Left kidney (tissue), 2 donors: ENCODE measurements around the gene DBNL. TPM values are rescaled to one million over a fixed set of nuclear protein-coding genes. Genes with fewer than 3 reads are reported as not detected.

Source experiments
- DNase-seq: peaks from one replicate; pipeline ENCODE4 v3.0.0-alpha.2; 2013
- polyA plus RNA-seq: library from polyadenylated mRNA; unstranded; fragments of 120-200 nt; gene quantifications from one replicate; pipeline ENCODE4 v1.2.1, GENCODE V29; 2013; ENCODE audit not compliant: insufficient read length

The DBNL gene
- polyA plus RNA-seq, 1 donor, result 60.1 TPM

DNA sequence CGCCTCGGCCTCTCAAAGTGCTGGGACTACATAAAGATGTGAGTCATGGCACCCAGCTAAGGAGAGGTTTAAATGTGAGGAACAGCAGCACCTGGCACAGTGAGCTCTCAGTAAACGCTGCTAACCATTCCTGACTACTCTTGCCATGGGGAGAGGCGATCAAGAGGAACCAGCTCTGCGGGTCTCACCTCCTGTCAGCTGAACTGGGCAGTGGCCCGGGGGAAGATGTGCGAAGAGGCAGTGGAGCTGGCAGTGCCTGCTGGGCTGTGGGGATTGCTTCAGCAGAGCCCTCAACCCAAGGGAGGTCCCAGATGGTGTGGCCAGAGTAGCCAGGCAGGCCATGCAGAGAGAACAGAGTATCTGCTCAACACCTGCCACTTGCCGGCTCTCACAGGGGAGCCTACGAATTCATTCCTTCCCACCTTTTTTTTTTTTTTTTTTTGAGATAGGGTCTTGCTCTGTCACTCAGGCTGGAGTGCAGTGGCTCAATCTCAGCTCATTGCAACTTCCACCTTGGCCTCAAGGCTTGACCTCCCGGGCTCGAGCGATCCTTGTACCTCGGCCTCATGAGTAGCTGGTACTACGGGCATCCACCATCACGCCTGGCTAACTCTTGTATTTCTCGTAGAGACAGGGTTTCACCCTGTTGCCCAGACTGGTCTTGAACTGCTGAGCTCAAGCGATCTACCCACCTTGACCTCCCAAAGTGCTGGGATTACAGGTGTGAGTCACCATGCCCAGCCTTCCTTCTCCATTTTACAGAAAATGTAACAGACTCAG, 31.0 kb downstream of the DBNL start:
- no peak for DNase-seq

DNA sequence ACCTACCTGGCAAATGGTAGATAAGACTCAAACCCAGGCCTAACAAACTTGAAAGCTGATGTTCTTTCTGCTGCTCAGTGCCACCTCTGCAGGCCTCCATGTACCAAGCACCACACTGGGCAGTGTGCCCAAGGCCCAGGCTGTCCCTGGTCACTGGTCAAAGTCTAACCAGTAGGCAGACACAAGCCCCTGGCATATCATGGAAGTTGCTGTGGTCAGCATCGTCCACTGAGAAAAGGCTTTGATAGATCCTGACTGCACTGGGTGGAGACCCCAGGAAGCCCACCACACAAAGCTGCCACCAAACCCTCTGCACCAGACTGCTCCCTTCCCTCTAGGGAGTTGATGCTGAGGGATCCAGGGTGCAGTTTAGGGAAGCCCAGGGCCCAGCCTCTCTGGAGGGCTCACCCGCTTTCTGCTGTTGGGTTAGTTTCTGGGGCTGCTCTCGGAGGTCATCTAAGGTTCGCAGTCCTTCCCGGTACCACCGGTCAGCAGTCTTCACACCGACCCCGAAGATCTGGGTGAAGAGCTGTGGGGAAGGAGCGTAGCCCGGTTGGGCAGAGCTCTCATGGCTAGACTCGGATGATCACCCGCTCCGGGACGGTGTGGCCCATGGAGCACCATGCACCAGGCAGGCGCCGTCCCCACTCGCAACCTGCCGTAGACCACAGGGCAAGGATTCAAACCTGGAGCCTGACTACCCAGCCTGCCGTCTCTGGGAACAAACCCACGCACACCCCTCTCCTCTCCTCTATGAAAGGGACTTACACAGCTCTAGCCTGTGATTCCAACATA, 31.8 kb downstream of the DBNL start:
- DNase-seq, result no peak

DNA sequence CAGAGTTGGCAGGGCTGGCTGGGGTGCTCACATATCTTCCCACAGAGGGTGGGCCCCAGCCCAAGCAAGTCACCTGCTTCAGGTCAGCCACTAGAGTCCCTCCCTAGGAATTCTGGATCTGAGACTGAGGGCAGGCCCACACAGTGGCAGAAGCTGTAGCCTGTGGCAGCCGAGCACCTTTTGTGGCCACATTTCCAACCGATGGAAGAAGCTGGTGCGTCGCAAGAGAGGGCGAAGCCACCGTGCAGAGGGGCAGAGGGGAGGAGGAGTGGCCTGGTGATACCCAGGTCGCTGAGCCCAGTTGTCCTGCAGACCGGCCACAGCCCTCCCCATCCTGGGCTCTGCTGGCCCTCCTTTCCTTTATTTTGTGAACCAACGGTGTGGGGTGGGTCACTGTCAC, 32.6 kb downstream of the DBNL start:
- no peak for DNase-seq

DNA sequence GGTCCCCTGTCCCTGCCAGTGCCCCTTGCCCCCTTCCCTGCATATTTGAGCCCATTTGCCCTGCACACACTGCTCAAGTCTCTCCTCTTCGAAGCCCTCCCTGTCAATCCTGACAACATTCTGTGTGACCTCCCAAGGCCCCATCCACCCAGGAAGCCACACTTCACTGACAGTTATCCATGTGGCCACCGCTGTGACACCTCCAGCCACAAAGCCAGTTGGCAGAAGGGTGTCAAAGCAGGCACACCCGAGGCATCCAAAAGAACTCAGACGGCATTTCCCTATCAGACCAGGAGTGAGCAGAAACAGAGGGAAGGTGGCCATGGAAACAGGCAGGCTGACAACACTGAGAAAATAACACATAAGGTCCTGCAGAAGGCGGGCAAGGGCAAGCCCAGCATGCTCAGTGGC, 33.2 kb downstream of the DBNL start:
- no peak for DNase-seq

DNA sequence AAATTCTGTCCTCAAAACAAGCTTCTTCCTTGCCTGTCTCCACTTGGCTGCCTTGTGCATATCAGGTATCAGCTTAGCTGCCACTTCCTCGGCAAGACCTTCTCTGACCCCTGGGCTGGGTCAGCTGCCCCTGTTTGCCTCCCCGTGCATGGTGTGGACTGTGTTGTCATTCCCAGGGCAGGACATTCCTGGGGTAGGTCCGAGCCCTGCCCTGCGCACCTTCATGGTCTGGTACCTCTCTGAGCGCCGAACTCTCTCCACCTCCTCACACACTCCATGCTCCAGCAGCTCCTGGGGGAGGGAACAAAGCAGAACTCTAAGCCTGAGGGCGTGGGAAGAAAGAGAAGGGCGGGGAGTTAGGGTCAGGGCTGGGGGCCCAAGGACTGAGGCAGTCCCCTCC, 34.0 kb downstream of the DBNL start:
- peak; percentile 59 for DNase-seq

DNA sequence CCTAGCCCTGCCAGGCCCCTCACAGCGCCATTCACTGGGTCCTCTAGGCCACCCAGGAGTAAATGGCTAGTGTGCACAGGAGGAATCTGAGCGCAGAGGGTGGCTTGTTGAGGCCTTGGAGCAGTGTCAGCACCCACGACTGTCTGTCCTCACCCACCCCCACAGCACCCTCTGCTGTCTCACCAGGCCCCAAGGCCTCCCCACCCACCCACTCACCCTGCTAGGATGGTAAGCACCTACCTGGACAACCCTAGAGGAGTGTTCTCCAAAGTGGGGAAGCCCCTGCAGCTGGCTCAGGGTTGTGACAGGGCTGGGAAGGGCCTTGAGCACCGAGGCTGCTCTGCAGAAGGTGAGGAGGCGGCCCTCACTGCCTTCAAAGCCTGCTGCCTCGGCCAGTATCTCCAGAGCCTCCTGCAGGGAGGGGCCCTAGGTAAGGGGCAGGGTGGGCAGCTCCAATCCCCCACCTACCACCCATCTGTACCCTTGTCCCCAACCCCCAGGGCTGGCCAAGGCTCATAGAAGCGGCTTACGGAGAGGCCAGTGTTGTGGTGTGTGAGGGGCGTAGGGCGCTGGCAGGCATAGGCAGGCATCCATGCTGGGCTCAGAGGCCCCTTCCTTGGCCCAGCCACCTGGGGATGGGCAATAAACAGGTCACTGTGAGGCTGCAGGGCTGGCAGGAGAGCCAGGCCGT, 35.0 kb downstream of the DBNL start:
- no peak for DNase-seq

DNA sequence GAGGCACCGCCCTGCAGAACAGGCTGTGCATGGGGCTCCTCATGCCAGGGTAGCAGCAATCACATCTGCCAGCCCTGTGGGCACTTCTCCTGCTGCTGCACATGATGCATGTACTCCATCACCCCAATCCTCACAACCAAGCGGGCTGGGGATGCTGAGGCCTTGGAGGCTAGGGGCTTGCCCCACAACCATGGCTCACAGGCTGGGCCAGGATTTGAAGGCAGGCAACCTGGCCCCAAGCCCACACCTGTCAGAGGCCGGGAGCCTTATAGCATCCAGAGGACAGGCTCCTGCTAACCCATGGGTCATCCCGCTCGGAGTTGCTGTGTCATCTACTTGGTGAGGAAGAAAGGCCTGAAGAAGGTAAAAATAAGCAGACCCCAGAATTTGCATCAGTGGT, 35.6 kb downstream of the DBNL start:
- DNase-seq, result no peak

DNA sequence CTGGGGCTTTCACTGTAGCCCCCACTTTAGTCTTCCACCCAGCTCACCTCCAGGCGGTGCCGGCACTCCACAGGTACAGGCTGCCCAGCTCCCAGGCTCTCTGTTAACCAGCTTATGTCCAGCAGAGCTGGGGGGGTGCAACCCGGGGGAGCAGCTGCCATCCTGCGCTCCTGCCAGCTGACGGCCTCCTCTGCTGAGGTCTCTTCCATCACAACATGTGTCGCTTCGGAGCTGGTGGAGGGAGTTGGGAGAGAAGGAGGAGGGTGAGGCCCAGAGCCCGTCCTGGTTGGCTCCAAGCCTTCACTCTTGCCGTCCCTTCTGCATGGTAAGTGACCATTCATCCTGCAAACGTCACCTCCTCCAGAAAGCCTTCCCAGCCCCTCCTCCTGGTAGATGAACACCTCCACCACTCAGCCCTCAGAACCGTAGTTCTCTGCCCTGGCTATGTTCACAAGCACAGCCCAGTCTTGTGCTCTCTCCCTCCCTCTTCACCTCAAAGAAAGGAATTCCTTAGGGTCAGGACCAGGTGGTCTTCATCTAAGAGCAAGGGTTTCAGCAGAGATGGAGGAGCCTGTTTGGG, 36.3 kb downstream of the DBNL start:
- no peak for DNase-seq

DNA sequence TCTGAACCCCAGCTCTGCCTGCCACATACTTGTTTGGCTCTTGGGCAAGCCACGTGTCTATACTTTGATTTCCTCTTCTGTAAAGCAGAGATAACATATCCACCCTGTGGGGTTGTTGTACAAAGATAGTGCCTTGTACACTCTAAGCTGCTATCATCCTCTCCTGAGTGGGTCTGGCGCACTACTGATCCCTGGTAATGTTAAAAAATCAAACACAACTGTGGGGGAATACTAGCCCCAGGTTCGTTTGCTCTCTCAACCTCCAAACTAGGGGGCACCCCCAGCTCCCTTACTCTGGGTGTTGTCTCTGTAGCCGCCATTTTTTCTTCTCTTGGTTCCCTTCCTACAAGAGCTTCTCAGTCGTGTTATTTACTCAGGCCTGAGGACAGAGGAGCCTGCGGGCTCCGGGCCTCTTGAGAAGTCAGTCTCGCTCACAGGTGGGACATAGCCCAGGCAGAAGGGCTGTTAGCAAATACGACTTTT, 36.8 kb downstream of the DBNL start:
- no peak for DNase-seq

DNA sequence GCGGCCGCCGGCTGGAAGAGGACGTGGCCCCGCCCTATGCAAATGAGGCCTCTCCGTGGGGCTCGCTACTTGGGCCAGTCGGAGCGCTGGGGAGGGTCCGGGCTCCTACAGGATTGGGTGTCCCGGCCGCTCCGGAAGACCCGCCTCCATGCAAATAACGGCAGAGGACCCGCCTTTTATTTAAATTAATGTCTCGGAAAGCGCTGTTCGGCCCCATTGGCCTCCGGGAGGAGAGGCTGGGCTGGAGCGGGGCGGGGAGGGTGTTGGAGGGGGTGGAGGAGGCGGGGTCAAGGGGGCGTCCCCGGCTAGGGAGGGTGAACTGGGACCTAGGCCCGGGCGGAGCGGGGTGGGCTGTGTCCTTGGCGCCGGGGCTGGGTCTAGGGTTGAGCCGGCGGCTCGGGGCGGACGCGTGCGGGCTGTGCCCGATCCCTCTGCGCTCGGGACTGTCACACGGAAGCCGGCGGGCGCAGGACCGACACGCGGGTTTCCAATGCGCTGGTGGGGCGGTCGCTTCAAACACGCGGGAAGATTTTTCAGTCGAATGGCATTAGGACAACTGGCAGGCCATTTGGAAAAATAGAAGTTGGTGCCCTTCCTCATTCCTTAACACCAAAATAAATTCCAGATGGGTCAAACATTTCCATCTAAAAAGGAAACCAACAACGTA, 38.2 kb downstream of the DBNL start:
- DNase-seq, result peak; percentile 98

DNA sequence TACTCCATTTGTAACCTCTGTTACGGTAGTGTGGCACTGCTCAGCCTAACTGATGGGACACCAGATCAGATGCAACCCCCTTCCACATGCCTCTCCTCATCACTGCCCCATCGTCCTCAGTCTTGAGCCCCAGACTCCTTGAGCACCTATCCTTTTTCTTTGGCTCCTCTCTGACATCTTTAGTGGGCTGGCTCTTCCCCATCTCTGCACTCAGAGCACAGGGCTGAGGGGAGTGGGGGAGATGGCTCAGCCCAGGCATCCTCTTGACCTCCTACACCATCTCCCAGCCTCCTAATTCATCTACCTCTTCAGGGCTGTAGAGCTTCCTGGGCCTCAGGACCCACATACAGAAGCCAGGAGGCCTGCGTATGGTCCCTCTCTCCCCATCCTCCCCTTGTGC, 39.3 kb downstream of the DBNL start:
- DNase-seq, result no peak

DNA sequence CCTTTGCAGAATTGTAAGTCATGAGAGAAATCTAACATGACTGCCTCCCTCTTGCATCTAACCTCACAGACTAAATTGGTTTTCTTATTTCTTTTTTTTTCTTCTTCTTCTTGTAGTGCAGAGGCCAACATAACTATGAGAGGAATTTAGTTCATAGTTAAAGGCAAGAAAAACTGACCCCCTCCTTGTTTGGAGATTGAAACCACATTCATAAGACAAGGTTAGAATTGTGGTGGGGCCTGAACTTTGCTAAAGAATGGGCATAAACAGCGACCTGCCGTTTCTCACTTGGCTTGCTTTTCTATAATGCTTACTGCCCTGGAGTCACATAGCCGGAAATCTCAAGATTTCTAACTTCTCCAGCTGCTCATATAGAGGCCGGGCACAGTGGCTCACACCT, 40.2 kb downstream of the DBNL start:
- no peak for DNase-seq

DNA sequence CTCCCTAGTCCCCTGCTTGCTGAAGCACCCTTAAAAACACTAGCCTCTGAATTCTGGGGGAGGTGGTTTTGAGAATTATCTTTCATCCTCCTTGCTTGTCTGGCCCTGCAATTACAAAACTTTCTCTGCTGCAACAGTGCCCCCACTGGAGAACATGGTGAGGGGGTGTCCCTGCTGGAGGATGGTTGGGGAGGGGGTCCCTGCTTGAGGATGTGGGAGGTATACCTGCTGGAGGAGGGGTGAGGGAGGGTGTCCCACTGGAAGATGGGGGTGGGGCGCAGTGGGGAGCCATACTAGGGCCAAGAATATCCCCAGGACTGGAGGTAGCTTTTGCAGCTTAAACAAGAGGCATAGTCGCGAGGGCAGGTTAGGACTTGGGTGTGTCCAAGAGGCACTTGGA, 41.0 kb downstream of the DBNL start:
- no peak for DNase-seq

DNA sequence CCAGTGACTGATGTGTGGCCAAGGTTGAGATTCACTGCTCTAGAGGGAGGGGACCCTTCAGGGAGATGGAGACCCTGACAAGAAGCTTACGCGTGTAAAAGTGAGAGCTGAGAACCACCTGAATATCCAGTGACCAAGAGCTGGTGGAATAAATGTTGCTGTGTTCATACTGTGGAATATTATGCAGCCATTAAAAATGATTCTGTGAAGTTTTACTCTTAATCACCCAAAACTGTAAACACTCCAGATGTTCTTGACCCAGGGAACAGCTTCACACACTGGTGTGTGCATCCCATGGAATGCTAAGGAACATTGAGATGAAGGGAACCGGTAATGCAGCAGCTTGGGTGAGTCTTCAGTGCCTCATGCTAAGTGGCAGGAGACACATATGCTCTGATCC, 42.1 kb downstream of the DBNL start:
- DNase-seq, result no peak

DNA sequence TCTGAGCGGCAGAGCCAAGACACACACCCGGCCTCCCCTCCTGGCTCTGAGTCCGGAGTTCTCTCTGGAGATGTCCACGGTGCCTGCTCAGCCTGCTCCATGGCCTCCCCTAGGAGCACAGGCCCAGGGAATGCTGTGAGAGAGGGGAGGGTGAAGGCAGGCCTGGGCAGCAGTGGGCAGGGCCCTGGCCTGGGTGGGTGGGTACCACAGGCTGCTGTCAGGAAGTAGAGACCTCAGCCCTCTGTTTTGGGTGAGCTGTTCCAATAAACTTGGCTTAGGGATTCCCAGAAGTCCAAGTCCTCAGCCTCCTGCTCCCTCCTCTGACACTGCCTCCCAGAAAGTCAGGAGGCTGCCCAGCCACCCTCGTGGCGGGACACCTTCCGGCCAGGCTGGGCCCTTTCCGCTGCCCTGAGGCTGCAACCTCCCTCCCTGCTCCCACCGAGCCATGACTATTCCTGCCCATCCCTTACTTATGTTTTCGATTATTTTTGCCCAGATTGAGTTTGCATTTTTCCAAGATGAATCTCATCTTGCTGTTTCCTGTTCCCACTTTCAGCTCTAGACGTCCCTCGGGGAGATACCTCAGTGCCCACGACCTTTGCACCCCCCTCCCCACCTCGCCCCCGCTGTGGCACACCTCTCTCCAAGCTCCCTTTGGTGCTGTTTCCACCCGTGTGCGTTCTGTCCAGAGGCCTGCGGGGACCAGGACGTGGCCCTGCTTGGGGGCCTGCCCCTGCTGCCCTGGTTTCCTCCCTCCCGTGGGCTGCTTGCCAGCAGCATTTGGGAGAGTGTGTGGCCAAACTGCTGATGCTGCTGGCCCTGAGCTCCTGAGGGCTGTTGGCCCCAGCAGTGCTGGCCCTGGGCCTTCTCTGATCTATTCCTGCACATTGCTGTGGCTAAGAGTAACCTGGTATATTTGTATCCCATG, 43.7 kb downstream of the DBNL start:
- DNase-seq, result no peak

DNA sequence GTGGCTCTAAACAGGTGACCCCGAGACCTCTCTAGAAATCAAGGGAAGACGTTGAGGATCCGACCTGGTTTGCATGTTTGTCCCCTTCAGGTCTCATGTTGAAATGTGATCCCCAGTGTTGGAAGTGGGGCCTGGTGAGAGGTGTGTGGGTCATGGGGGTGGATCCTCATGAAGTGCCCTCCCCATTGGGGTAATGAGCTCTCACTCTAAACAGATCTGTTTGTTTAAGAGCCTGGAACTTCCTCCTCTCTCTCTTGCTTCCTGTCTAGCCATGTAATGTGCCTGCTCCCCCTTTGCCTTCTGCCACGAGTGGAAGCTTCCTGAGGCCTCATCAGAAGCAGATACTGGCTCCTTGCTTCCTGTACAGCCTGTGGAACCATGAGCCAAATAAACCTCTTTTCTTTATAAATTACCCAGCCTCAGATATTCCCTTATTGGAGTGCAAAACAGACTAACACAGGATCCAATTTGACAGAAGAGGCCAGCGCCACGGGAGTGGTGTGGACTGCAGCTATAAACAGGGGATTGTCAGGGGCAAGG, 48.7 kb downstream of the DBNL start:
- no peak for DNase-seq

DNA sequence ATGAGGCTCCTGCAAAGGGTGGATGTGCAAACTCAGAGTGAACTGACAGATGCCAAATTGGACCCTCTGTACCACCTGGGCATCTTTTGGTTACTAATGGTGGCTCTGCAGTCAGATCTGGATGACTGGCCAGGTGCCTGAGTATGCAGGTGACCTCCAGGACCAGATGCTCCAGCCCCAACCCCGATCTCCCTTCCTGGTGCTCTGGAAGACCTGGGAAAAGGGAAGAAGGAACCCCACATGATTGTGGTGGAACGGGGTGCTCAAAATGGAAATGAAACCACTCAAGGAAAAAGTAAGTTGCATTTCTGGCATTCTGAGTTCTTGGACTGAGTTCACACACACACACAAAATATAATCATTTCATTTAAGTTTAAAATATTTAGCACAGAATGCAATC, 49.9 kb downstream of the DBNL start:
- DNase-seq, result no peak

DNA sequence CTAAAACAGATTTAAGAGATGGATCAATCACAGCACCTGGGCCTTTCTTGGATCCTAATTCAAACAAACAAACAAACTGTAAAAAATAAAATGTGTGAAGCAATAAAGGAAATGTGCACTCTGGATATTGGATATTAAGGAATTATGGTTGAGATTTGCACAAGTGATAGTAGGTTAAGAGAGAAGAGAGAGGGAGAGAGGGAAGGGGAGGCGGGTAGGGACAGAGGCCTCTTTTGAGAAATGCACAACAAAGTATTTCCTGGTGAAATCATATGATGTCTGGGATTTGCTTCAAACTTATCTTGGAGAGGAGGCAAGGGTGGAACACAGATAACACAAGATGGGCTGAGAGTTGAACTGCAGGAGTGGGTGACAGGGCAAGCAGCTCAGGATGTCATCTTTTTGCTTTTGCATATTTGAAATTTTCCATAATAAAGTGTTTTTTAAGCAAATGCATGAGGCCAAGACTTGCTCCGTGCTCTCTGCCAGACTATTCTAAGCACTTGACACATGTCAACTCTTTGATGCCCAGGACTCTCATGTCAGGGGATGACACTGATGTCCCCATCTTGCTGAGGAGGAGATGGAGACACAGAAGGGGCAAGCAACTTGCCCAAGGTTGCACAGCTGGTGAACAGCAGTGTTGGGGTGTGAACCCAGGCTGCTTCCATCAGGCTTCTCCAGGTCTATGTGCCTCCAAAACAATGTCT, 50.5 kb downstream of the DBNL start:
- no peak for DNase-seq

DNA sequence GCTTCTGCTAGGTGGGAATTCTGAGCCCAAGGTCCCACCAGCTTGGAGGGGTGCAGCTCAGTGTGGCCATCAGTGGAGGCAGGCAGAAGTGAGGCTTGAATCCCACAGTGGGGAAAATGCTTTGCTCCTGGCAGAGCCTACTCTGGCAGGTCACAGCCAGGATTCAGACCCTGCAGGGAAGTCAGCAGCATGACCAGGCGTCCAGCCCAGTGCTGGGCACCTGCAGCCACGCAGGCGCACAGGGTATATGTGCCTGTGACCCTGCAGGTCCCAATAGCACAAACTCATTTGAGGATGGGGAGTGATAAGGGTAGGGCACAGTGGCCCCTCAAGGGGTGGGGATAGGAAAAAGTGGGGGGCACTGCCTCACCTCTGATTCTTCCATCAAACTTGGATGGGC, 51.3 kb downstream of the DBNL start:
- DNase-seq, result no peak

DNA sequence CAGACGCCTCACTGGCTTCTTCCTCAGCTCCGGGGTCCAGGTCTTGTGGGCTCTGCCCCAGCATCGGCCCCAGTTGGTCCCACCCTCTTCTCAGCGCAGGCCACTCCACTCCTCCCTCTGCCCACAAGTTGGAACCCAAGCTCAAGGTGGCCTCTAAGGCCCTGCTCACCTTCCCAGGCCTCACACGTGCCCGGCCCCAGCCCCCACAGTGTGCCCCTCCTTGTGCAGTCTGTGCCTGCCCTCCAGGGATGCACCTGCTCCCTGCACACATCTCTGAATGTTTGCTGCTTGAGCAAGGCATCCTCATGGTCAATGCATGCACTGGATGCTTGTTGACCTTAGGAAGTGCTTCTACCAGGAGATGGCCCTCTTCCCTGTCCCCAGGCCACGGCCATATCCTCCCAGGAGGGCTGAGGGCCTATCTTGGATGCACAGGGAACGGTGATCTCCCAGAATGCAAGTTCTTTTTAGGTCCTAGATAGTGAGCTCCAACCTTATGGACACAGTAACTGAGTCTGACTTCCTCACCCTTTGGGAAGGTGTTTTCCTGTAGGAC, 51.9 kb downstream of the DBNL start:
- no peak for DNase-seq
